Stimulated activated CD8-positive, alpha-beta memory T cell treated with anti-CD3 and anti-CD28 coated beads, Interleukin-4, amount 100 ng/mL, for 1 hour (primary cell): ENCODE results near the gene IQCE.
"Not testable (repeated sequence)": the region's sequence is repeated elsewhere in the genome, so short reads cannot be mapped to it uniquely, and the experiment has no call there.

Source experiments
- DNase-seq, 2 donors: peaks; one replicate each; pipeline ENCODE4 v3.0.0-alpha.2; 2020; ENCODE audit warnings: low read depth in 2 of 2, low spot score in 1 of 2

Gene IQCE

DNA sequence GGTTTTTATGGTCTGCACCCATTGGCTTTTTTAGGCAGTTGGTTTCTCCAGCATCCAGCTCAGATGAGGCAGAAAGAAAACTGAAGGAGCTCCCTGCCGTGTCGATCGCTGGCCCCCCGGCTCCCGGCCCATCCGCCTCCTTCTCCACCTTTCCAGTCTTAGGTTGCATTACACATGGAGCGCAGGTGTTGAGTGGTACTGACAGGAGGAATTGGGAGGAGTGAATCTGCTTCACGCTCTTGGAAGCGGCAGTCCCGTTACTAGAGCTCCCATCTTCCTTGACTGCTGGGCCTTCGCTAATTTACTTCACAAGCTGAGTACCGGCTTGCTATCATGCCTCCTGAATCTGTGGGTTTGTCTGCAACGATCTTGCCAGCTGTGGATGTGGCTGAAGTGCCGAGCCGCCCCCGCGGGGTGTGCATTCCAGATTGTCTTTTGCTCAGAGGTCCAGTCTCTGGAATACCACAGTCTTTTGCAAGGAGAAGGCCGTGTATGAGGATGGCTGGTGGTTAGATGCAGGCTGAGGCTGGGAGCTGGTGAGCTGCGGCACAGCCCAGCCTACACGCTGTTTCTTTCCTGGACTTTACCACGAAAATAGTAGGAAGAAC lies 17.1 kb downstream of the IQCE start:
- DNase-seq, result no peak

- DNase-seq, result no peak
Observed at GRCh38 chr7:2576742-2577491, 18.1 kb downstream of the IQCE start.

- DNase-seq, result no peak
Observed at GRCh38 chr7:2577914-2578680, 19.3 kb downstream of the IQCE start.

DNA sequence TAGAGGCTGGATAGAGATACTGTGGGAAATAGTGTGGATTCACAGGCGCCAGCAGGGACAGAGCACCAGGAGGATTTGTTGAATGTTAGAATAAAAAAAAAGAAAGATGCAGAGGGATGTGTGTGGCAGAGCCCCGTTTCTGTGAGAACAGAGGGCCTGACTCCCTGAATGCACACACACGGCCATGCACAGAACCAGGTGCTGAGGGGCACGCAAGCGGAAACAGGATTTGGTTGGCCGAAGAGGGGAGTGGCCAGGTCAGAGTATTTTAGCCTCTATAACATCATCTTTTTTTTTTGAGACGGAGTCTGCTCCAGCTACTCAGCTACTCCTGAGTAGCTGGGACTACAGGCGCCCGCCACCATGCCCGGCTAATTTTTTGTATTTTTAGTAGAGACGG lies 21.9 kb downstream of the IQCE start:
- DNase-seq, result no peak

GRCh38 chr7:2582006-2582735 lies 23.4 kb downstream of the IQCE start:
- no peak for DNase-seq

DNA sequence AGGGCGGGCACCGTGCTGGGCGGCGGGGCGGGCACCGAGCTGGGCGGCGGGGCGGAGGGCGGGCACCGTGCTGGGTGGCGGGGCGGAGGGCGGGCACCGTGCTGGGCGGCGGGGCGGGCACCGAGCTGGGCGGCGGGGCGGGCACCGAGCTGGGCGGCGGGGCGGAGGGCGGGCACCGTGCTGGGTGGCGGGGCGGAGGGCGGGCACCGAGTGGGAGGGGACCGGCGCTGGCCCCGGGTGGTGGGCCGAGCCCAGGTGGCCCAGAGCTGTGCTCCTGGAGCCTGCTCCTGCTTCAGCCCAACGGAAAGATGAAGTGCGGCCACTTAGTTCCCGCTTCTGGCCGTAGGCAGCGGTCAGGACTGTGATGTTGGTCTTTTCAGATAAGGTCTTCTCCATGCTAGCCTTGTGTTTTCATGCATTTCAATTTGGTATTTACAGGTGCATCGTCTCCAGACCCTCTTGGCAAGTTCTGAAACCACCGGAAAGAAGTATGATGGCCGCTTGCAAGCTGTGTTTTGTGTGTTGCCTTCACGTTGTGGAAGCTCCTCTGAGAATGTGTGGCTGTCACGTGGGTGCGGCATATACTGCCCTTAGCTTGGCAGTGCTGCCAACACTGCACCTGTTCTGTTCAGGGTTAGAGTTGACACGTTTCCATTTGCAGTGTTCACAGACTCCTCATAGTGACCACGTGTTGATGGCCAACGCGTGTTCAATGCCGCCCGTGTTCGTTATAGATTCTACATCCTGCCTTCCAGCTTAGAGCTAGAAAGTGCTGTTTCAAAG lies 25.2 kb downstream of the IQCE start:
- DNase-seq, result no peak

GRCh38 chr7:2585446-2585845 lies 26.7 kb downstream of the IQCE start:
- no peak for DNase-seq

- no peak for DNase-seq
Observed at GRCh38 chr7:2586326-2587020, 27.7 kb downstream of the IQCE start.

- no peak for DNase-seq
Observed at GRCh38 chr7:2587134-2587533, 28.4 kb downstream of the IQCE start.

- DNase-seq, result no peak
Observed at GRCh38 chr7:2587778-2588177, 29.0 kb downstream of the IQCE start.

- no peak for DNase-seq
Observed at GRCh38 chr7:2589341-2589740, 30.6 kb downstream of the IQCE start.

- not testable (repeated sequence) for DNase-seq
Observed at GRCh38 chr7:2589941-2590340, 31.2 kb downstream of the IQCE start.

- DNase-seq, result no peak
Observed at GRCh38 chr7:2592375-2592865, 33.6 kb downstream of the IQCE start.

GRCh38 chr7:2593036-2593727 lies 34.4 kb downstream of the IQCE start:
- no peak for DNase-seq

DNA sequence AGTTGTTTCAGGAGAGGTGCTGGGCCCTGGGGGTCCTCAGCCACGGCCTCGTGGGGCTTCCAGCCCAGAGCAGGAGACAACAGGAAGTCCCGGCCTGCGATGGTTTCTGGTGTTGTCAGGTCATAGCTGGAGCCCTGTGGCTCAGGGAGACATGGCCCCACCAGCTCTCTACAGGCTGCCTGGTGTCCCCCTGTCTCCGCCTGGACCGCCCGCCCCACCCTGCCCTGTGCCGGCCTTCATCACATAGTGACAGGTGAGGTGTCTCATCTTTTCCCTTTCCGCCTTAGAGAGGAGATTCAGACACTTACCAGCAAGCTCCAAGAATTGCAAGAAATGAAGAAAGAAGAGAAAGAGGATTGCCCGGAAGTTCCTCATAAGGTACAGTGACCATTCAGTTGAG lies 35.8 kb downstream of the IQCE start:
- DNase-seq, result no peak

DNA sequence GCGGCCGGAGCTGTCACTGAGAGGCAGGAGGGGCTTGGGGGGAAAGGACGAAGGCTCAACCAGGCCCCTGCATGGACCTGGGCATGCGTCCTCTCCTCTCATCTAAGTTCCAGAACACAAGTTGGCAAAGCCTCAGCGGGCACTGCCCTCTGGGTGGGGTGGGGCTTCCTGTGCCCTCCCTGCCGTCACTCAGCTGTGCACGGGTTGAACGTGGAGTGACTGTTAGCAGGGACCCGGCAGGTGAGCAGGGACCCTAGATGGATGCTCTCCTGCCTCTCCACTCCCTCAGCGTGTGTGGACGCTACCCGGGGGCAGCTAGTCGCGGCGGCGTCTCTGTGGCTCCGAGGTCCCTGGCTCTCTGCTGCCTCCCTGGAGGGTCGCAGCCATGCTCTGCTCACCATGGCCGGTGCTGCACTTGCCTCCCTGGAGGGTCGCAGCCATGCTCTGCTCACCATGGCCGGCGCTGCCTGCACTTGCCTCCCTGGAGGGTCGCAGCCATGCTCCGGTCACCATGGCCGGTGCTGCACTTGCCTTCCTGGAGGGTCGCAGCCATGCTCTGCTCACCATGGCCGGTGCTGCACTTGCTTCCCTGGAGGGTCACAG lies 36.6 kb downstream of the IQCE start:
- no peak for DNase-seq

GRCh38 chr7:2596464-2597272 lies 37.9 kb downstream of the IQCE start:
- no peak for DNase-seq

GRCh38 chr7:2597273-2597640 lies 38.5 kb downstream of the IQCE start:
- DNase-seq, result no peak
